Stimulated activated CD8-positive, alpha-beta memory T cell treated with anti-CD3 and anti-CD28 coated beads, Interleukin-4, amount 100 ng/mL, for 48 hours (primary cell): Measurements from ENCODE around the gene LAMC1.

Experiments
- DNase-seq: peaks from one replicate; pipeline ENCODE4 v3.0.0-alpha.2; 2020

LAMC1 gene

DNA sequence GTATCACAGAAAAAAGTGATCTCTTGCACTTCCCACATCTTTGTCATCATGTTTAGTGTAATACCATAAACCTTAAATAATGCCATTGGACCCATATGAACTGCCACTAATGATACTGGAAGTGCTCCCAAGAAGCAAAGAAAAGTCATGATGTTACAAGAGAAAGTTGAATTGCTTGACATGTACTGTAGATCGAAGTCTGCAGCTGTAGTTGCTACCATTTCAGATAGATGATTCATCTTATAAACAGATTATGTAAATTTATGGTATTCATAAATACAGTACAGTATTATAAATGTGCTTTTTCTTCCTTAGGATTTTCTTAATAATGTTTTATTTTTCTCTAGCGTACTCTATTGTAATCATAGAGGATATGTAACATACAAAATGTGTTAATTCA, 132.7 kb downstream of the LAMC1 start:
- DNase-seq = no peak

DNA sequence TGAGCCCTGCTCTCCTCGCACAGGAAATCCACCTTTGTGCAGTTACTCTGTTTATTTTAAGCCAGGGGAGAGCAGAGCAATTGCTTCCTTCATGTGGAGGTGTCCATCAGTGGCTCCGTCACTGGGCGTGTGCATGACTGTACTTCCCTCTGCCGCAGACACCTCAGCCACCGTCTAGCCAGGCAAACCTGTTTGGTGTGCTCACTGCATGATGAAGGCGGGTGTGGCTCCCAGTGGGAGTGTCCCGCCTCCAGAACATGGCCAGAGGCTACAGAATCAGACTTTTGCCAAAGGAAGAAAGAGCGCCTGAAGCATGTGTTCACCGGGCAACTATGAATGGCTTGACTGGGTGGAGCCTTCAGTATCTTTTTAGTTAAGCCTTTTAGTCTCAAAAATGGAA, 136.7 kb downstream of the LAMC1 start:
- DNase-seq = no peak

DNA sequence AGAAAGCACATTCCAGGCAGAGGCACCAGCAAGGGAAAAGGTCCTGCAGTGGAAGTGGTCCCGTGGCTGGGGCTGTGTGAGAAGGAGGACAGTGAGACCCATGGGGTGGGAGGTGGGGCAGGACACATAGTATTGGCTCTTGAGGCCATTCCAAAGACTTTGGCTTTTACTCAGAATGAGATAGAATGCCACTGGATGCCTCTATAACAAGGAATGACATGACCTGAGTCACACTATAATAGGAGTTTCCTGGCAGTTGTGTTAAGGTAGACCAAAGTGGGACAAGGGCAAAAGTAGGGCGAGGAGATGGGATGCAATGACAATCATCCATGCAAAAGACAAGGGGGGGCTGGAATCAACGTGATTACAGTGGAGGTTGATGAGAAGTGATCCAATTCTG, 138.2 kb downstream of the LAMC1 start:
- DNase-seq = no peak

DNA sequence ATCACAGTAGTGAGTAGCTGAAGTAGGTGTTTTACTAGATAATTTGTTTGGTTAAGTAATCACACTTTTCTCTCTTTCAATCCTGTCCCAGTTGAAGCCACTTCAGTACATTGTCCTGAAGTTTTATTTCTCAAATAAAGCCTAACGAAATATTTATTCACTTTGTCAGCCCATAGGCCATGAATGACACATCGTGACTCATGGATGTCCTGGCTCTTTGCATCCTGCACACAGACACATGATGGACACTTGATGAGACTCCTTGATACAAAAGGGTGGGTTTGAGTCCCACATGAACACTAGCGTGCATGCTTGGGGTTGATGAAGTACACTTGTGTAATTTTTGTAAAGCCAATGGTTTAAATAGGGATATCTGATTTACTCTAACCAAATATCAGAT, 140.1 kb downstream of the LAMC1 start:
- DNase-seq = no peak

DNA sequence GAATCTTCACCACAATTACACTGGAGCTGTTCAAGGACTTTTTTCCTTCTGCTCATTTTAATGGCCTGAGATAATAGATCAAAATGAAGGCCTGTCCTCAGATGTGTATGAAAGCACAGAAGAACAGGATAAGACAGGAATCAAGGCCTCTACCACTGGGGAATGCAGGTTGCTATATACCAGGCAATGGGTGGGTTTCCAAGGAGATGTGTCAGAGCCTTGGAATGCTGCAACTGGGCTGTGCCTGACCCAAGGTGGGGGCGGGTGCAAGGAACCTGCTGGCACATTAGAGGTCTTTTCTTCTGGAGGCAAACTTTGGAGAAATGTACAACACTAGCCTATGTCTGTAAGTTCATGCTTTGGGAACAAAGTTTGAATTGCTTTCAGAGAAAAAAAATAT, 141.1 kb downstream of the LAMC1 start:
- no peak for DNase-seq

DNA sequence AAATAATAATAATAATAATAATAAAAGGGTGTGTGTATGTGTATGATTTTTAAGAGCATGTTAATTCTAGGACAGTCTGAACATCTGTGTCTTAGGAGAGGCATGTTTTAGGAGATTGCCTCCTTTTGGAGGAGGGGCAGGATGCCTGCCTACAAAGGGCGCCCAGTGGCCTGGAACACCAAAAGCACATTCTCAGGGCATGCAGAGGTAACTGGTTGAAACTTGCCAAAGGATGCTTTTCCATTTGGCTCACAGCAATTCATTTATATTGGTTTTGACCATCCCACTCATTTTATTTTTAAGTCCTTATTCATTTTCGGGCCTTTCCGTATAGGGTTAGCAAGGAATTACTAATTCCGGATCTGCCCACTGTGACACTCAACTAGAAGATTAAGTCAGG, 141.7 kb downstream of the LAMC1 start:
- no peak for DNase-seq

DNA sequence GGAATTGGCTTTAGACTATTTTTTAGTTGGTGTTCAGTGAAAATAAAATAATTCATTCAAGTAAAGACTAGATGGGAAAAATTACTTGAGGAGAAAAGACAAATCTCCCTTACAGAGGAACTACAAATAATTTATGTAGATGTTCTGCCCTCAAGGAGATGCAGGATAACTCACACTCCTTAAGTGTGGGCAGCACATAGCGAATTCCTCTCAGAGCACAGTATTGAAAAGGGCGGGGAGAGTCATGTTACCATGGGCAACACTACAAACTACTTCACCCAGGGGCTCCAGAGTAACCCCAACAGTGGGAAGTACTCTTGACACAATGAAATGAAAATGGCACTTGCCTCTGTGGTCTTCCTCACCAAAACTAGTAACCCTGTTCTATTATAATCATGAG, 142.2 kb downstream of the LAMC1 start:
- no peak for DNase-seq

DNA sequence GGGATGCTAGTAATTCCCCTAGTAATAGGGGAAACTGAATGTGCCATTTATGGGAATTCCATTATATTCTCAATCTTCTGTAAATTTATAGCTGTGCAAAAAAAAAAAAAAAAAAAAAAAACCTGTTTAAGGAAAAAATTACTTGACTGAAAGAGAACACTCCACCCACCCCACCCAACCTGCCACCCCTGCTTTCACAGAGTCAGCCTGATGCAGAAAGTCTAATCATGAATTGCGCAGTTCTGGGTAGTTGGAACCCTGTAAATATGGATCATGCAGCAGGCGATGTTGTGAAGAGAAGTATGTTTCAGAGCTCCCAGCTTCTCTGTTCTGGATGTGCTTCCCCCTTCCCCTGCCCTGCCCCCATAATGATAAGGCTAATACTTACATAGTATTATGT, 143.2 kb downstream of the LAMC1 start:
- DNase-seq = no peak

DNA sequence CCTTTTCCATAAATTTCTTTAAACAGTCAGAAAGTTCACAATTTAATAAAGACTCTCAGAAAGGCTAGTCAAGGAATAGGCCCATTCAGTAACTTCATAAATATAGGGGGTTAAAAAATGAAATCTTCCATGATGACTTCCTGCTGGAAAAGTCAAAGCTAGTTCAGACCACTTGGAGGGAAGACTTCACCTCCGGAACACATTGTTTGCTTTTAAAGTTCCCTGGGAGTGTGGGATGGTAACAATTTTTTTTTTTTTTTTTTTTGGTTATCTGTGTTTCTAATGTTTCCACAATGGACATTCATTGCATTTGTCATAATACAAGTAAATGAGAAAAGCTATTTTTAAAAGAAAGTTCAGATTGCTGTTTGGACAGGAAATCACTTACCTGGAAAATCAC, 144.5 kb downstream of the LAMC1 start:
- DNase-seq = no peak

DNA sequence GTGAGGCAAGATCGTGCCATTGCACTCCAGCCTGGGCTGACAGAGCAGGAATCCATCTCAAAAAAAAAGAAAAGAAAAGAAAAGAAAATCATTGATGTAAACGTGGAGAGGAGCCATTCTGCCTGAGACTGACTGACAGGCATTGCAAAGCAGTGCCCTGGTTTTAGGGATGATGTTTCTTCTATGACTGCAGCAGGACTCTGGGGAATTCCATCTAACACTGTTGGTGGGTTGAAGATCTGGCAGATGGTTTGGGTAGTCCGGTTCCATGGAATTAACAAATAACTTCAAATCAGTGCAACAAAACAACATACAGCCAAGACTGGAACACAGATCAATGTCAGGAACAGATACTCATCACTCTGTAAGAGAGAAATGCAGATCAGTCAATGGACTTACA, 145.1 kb downstream of the LAMC1 start:
- no peak for DNase-seq

DNA sequence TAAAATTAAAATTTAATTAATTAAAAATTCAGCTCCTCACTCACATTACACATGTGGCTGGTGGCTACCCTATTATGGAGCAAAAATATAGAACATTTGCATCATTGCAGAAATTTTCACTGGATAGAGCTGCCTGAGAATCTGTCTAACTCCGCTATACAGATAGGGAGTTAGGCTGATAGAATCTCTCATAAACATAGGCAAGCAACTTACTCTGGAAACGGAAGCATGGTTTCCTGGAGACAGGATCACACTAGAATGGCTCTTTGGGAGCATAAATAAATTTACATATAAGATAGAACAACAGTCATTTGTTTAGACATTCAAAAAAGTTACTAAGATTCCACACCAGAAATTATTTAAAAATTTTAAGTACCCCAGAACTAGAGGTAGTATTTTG, 150.6 kb downstream of the LAMC1 start:
- no peak for DNase-seq

DNA sequence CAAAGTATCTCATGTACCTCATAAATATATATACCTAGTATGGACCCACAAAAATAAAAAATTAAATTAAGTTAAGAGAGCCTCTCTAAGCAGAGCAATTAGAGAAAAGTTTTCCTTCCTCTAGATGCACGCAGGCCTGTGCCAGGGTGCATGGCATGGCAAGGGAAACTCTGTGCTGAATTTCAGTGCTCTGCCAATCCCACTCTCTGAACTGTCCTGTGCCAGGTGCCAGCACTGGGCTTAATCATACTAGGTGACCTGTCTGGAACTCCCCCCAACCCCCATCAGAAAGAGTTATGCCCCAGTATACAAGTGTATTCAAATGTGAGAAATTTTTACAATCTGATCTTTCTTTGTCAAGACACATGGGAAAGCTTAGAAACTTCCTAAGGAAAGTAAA, 152.4 kb downstream of the LAMC1 start:
- no peak for DNase-seq

DNA sequence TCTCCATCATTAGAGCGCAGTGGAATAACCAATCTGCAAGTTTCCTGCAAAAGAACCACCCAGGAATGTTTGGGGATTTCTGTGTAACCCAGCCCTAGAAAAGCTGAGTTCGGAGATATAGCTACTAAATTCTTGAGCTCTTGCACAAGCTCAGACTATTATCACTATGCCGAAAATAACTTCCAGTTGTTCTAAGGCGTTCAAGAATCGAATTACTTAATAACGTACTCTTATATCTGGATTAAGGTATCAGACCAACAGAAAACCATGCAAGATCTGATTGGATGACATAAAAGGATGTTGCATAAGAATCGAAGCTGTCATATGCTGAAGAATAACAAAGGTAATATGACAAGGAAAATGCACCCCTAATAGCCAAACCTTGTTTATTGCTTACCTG, 155.3 kb downstream of the LAMC1 start:
- DNase-seq = no peak

DNA sequence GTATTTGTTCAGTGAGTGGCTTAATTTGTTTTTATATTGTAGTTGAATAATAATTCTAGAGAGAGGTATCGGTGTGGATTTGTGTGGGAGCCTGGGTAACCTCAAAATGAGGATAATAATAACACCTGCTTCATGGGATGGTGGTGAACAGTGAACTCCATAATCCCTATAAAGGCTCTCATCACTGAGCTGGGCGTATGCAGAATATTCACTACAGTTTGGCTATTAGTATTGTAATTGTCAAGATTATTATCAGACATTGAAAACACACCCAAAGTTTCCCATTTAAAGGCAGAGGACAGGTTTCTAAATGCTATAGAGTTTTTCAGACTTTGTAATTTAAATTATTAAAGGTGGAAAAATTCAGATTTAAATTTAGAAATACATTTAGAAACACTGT, 155.8 kb downstream of the LAMC1 start:
- no peak for DNase-seq

DNA sequence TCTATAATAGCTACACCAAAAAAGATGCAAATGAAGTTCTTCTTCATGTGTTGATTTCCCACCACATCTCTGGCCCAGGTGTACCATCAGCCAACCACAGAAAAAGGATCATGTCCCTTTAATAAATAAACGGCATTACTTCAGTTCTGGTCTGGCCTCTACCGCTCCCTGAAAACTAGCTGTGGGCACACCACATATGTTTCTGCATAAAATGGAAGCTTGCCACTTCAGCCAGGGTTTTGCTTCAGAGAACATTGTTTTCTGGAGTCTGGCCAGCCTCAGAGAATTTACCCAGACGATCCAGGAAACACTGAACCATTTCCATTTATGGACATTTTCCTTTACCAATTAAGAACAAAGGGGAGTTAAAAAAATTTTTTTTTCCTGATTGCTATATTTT, 157.0 kb downstream of the LAMC1 start:
- DNase-seq = no peak

DNA sequence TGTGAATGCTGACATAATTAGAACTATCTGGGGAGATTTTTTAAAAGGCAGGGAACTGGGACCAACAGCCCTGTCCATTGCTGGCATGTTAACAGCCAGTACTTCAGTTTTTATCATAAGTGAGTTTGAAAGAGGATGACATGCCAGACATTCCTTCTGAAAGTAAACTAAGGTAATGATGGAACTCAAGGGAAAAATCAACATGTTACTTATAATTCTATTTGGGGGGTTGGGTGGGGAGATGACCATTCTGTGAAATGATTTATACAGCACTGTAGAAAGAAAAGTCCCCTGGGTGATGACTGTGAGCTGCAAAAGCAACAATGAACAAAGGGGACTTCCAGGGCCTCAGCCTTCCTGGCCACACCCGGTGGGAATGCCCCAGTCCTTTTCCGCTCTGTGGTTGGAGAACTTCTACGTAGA, 157.4 kb downstream of the LAMC1 start:
- no peak for DNase-seq

DNA sequence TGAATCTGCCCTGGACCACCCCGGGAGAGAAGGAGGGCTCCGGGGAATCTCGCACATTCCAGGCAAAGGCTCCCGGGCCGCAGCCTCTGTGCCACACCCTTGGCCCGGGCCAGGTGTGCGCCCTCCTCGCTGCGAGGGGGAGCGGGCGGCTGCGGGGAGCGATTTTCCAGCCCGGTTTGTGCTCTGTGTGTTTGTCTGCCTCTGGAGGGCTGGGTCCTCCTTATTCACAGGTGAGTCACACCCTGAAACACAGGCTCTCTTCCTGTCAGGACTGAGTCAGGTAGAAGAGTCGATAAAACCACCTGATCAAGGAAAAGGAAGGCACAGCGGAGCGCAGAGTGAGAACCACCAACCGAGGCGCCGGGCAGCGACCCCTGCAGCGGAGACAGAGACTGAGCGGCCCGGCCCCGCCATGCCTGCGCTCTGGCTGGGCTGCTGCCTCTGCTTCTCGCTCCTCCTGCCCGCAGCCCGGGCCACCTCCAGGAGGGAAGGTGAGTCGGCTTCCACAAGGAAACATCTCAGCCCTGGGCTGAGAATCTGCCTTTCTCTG, 162.8 kb downstream of the LAMC1 start, which contains the start of gene LAMC2:
TSS of gene LAMC2 (plus strand) at position 324 of the 550 bp plus-strand sequence. CDS start at position 413, 89 bp downstream.
- DNase-seq = peak; percentile 42

DNA sequence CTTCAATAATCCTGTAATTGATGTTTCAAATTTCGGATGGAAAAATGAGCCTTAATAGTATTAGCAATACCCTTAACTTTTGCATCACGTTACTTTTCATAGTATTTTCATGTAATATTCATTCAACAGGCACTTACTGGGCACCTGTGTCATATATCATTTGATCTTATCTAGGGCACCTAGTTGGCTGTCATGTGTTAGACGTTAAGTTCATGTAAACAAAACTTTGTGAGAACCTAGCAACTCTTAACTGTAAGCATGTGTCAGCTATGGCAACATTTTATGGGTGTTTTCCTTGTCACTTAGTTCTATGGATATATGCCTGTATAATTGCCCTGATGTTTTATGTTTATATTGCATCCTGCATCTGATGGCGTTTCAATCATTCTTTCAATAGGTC, 163.6 kb downstream of the LAMC1 start:
- DNase-seq = no peak

DNA sequence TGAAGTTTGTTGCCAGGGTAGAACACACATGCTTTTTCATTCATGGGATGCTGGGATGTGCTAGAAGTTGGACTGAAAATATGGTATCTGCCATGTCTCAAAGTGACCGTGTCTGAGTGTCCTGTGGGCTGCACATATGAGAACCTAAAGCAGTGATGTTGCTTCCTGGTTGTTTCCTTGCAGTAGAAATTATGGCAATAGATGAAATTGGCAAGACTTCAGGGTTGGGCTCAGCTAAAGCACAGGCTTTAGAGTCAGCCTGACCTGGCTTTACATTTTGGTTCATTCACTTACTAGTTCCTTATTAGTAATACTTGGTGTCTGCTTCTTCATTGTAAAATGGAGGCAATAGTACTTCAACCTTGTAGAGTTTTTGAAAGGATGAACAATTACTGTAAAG, 165.0 kb downstream of the LAMC1 start:
- no peak for DNase-seq

DNA sequence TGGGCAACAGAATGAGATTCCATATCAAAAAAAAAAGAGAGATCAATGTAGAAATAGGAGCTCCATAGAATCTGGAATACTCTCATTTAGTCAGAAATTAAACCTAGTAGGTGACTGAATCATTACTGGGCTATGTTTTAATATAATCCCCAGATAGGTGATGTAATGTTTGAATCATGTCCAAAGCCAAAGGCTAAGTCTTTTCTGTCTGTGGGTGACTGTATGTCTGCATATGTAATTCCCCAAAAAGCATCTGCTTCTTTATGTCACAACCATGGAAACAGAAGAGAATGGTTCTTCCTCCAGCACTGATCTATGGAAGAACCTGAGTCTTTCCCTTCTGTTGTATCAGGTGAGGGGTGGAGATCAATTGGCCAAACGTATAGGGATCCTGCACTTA, 168.6 kb downstream of the LAMC1 start:
- no peak for DNase-seq

DNA sequence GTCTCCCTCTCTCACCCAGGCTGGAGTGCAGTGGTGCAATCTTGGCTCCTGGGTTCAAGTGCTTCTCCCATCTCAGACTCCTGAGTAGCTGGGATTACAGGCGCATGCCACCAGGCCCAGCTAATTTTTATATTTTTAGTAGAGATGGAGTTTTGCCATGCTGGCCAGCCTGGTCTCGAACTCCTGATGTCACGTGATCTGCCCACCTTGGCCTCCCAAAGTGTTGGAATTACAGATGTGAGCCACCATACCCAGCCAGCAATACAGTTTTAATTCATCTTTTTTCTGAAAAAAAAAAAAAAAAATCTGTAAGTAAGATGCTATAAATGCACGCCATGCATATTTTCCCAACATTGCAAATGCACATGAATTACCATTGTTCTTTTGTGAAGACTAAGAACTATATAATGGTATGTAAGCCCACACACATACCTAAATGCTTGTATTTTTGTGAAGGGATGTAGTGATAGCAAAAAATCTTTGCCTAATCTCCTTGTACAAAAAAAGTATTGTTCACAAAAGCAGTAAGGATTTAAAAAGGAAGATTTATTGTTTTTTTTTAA, 170.8 kb downstream of the LAMC1 start:
- DNase-seq = no peak

DNA sequence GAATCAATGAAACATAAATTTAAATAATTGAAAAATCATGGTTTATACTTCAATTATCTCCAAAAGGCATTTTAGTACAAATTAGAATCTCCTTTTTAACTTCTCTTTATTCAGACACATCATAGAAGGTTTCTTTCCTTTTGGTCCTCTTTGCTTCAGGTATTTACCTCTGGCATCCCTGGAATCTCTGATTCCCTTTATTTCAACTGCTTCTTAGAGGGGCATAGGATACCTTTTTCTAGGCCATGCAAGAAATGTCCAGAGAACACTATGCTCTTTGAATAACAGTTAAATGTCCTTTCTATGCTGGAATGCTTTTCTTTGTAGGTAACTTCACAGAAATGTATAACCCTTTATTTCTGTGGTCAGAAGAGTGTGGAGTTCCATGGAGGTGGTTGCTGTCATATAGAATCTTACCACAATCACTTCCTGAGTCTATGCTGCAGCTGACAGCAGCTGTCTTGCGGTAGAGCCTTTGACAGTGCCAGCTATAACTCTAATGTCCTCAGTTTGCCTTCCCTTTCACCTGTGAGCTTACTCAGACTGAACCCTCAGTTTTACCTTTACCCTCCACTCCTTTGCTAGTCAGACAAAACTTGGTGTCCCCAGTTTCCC, 171.4 kb downstream of the LAMC1 start:
- no peak for DNase-seq

DNA sequence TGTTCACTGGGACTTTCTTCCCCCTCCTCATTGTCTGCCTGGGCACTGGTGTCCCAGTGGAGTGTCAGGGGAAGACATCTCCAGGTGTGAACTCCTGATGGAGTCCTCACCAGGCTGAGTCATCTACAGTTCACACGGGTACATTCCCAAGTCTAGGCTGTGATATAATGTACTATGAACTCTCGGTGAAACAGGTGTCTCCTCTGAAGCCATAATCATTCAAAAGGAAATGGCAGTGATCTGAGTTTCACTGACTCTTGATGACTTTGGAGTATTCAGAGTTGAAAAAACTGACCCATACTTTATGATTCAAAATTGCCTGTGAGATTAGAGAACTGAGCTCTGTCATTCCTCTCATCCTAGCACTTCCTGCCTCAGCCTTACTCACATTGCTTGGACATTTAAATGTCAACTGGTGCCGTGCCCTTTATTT, 171.9 kb downstream of the LAMC1 start:
- DNase-seq = no peak
